A172 (cell line): ENCODE data around the gene KLHDC4. TPM values are rescaled to one million over a fixed set of nuclear protein-coding genes. Genes with fewer than 3 reads are reported as not detected.
"Not testable (repeated sequence)": the region's sequence is repeated elsewhere in the genome, so short reads cannot be mapped to it uniquely, and the experiment has no call there.

Experiments used
- DNase-seq: peaks from one replicate; pipeline ENCODE4 v3.0.0-alpha.2; 2015; ENCODE audit warnings: low spot score
- total RNA-seq: library from RNA; depleted of rRNA; stranded (reverse); fragments of >200 nt; shearing (Covaris generic); gene quantifications from 2 replicates; pipeline ENCODE4 v1.2.3, GENCODE V29; 2014; rRNA removed

KLHDC4 gene
- total RNA-seq, result 18.4 and 33.8 TPM in 2 replicates

DNA sequence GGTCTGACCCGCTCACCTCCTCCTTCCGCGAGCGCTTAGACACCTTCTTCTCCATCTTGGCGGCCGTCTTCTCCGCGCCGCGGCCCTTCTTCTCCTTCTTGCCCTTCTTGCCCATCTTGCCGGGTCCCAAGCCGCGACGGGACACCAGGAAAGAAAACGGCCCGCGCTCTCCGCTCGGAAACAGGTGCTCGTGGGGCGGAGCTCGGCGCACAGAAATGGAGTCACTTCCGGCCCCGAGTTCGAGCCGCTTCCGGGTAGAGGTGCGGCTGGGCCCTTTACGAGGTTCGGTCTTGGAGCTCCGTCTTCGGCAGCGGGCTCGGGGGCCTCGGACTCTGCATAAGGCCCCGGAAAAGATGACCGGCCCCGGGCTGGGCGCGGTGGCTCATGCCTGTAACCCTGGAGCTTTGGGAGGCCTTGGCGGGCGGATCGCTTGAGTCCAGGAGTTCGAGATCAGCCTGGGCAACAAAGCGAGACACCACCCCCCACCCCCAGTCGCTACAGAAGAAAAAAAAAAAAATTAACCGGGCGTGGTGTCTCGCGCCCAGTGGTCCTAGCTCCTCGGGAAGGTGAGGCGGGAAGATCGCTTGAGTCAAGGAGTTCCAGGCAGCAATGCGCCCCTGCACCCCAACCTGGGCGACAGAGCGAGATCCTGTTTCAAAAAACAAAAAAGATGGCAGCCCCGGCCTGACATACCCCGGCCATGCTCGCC lies at the start of gene KLHDC4:
Gene KLHDC4 (minus strand): TSS at position 211 of the 709 bp plus-strand sequence. CDS start 96 bp downstream, at position 115.
- peak; percentile 76 for DNase-seq

DNA sequence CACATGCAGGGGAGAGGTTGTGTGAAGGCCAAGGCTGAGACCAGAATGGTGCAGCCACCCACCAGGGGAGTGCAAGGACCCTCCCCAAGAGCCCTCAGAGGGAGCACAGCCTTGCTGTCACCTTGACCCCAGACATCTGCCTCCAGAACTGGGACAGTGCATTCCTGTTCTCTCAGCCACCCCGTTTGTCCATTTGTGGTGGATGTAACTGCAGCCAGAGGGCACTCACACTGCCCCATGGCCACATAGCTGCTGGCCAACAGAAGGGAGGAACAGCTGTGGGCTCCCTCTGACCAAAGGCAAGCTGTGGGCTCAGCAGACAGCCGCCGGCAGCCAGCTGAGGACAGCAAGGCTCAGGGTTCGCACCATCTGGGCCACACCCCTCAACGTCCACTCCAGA lies 49.8 kb upstream of the KLHDC4 start:
- no peak for DNase-seq

DNA sequence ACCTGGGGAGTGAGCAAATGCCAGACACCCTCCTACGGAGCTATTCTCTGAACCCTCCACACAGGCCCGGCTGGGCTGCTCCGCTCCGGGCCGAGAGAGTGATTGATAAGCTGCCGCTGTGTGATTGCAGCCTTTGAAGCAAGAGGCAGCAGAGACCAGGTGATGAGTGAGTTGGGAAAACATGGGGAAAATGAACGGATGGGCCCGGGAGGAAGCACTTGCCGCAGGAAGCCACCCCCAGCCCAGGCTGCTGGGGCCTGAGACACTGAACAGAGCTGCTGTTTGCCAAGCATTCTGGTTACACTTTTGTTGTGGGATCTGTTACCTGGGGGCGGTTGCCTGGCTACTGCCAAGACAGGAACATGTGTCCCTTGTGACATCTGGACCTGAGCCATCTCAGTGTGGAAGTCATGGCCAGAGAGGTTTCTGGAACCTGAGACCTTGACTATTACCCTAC lies 46.4 kb upstream of the KLHDC4 start:
- DNase-seq, result no peak

DNA sequence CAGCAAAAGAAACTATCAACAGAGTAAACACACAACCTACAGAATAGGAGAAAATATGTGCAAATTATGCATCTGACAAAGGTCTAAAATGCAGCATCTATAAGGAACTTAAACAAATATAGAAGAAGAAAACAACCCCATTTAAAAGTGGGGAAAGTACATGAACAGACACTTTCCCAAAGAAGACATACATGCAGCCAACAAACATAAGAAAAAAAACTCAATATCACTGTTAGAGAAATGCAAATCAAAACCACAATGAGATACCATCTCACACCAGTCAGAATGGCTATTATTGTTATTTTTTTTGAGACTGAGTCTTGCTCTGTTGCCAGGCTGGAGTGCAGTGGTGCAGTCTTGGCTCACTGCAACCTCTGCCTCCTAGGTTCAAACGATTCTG lies 45.7 kb upstream of the KLHDC4 start:
- DNase-seq, result not testable (repeated sequence)

DNA sequence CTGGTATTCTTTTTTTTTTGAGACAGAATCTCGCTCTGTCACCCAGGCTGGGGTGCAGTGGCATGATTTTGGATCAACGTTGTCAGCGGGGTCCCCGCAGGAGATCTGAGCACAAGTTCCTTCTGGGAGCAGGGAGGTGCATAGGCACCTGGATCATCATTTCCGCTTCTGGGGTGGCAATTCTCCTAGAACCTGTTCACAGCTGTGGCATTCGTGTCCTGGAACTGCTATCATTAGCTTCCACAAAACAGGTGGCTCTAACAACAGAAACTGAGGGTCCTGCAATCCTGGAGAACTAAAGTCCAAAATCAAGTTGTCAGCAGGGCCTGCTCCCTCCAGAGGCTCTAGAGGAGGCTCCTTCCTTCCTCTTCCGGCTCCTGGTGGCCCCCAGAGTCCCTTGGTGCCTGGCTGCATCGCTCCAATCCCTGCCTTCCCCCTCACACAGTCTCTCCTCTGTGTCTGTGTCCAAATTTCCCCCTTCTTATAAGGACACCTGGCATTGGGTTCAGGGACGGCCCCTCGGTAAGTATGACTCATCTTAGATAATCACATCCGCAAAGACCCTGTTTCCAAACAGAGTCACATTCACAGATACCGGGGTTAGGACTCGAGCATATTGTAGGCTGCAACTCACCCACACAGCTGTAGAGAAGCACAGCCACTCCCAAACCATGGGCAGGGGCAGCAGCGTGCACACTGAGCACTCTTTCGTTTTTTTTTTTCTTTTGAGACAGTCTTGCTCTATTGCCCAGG lies 43.5 kb upstream of the KLHDC4 start:
- DNase-seq, result peak; percentile 56

DNA sequence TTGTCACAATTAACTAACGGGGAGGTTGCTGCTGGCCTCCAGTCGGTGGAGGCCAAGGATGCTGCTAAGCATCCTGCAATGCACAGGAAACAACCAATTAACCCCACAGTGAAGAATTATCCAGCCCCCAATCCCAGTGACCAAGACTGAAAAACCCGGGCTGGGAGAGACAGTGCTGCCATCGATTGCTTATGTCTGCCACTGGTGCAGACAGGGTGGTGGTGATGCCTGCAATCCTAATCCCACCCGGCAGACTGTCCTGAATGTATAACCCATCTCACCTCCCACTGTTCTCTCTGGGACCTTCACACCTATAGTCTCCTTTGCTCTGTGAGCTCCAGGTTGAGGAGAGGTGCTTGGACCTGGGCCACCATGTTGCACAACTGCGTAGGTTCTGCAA lies 42.3 kb upstream of the KLHDC4 start:
- no peak for DNase-seq

DNA sequence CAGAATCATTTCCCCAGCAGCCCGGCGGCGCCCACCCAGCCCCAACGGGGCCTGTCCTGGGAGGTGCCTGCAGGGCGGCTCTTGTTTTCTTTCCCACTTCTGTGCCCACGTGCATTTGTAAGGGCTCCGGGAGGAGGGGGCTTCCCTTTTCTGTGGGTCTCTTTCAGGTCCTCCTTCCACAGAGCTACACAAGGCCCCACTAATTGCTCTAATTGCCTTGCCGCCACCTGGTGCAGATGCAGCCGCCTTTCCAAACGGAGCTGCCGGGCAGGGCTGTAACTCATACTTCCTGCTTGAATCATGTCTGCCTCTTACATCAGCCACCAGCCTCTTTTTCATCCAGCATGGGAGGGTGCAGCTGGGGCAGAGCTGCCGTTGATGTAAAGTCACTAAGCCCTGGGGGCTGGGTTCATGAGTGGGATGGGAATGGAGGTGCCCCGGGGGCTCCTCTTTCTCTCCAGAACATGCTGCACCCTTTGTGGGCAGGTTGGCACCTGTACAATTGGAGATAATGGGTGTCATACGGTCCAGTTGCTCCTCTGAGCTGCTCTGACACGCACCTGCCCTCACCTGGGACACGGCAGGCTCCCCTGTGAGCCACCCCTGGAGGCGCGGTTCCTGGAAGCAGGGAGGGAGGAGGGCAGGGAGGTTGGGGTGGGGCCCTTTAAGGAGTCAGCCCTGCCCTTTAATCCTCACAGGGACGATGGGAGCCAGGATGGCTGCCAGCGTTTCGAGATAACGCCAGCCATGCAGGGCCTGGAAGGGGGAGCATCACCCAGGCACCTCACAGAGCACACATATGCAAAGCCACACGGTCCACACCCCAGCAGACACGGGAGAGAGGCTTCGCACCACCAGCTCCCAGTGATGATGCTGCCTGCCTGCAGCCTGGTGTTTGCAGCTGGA lies 41.1 kb upstream of the KLHDC4 start:
- DNase-seq, result peak; percentile 84

DNA sequence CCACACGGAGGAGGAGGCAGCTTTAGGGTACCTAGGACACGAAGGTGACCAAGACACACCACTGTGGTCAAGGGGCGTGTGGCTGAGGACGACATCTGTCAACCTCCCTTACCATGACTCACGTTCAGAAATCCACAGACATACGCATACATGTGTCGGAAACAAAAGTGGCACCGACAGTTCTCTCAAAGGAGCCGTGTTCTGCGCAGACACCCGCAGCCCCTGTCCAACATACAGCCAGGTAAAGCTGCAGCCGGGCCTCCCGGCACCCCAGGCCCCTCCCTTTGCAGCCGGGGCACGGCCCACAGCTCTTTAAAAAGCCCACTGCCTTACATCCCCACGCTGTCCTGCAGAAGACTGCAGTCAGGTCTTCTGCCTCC lies 40.5 kb upstream of the KLHDC4 start:
- DNase-seq, result peak; percentile 28

DNA sequence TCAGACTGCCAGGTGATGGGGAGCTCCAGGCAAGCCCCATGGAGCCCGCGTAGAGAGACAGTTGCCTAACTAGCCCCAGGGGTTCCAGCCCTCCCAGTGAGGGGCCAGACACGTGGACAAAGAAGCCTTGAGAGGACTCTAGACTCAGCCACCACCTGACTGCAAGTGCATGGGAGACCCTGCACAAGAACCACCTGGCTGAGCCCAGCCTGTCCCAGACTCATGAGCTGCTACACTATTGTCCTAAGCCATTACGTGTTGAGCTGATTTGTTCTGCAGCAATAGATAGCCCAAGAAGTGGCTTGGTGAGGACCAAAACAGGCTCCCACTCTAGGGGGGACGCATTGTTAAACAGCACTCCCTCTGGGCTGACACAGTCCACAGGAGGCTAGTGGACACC lies 37.6 kb upstream of the KLHDC4 start:
- DNase-seq, result no peak

DNA sequence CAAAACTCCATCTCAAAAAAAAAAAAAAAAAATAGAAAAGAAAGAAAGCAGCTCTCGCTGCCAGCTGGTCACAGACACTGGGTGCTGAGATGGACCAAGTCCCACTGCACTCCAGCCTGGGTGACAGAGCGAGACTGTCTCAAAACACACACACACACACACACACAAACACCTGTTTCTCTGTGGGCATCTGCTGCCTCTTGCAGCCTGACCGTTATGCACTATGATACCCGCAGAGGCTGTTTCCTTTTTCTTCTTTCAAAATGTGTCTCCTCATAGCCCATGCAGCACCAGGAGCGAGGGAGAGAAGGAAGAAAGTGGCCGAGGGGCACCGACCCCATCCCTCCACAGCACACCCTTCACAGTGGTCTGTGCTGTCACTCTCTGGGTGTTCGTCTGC lies 36.9 kb upstream of the KLHDC4 start:
- no peak for DNase-seq

DNA sequence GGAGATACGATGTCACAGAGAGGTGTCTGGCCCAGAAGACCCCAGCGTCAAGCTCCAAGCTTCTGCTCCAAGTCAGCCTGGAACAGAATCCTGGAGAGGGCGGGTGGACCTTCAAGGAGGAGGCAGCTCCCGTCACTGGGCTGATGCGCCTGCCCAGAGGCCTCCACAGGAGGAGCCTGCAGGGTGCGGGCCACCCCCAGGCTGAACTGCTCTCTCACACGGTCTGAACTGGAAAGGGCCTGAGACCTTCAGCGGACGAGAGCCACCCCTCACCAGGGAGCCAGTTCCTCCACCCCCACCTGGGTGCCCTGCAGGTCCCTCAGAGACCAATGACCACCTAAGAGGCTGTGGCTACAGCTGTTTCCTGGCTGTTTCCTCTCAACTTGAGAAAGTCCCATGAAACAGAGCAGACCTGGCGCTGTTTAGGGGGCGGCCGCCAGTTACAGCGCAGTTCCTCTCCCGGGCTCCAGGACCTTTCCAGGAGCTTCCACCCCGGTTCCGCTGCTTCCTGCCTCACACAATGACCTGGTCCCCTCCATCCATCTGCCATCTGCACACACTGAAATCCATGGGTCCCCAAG lies 36.0 kb upstream of the KLHDC4 start:
- no peak for DNase-seq

DNA sequence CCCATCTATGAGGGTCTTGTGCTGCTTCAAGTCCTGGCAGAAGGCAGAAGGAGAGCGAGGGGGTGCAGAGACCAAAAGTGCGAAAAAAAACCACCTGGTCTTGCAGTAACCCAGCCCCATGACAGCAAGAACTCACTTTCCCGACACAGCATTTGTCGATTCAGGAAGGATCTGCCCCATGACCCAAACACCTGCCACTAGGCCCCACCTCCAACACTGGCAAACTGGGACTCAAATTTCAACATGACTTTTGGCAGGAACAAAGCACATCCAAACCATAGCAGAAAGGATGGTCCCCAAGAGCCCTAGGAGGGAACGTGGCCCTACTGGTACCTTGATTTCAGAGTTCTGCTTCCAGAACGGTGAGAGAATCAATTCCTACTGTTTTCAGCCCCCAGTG lies 34.7 kb upstream of the KLHDC4 start:
- DNase-seq, result no peak

DNA sequence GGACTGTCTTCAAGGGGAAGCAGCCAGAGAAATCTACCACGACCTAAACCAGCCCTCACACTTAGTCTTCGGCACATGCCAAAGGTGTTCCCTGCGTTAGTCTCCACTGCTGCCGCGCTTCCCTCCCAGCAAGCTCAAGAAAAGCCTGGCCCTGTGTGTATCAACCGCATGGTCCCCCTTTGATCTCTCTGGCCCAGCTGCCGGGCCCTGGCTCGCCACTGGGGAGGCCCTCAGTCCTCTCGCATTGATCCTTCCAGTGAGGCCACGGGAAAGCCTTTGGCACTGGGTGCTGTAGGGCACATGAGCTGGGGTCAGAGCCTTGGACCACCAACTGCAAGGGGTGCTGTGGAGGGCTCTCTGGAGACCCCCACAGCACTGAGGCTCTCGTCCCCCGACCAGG lies 29.6 kb upstream of the KLHDC4 start:
- no peak for DNase-seq

DNA sequence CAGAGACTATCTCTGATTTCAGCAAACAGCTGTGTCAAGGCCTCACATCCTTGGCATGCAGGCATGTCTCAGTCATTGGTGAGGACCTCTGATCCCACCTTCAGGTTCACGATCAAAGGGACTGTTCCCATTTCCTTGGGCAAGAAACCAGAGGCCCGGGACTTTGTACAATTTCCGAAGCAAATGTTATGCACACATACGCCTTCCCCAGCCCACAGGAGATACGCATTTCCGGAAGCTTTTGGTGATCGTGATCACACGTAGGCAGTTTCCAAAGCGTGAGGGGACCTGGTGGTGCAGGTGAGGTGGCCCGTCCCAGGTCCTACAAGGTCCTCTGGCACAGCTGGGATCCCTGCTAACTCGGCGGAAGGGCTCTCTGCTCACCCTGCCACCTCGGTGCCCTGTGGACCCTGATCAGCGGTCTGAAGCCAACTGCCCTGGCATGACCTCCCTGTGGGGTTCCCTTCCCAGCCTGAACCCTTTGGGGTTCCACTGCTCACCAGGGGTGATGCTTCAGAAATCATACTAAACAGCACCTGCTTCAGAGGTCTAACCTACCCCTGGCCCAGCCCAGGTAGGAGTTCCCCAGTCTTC lies 28.8 kb upstream of the KLHDC4 start:
- no peak for DNase-seq

DNA sequence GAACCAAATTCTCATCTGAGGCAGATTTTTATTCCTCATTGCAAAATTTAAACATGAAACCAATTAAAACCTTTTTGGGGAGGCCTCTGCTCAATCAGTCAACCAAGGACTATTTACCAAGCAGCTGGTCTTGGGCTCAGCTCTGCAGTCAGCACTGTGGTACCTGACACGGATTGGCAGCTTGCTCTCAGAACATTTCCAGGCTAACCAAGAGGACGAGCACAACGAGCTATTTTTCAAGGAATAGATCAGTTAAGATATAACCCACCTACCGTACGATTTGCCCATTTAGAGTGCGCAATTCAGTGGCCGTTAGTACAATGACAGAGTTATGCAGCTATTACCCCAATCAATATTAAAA lies 26.4 kb upstream of the KLHDC4 start:
- no peak for DNase-seq

DNA sequence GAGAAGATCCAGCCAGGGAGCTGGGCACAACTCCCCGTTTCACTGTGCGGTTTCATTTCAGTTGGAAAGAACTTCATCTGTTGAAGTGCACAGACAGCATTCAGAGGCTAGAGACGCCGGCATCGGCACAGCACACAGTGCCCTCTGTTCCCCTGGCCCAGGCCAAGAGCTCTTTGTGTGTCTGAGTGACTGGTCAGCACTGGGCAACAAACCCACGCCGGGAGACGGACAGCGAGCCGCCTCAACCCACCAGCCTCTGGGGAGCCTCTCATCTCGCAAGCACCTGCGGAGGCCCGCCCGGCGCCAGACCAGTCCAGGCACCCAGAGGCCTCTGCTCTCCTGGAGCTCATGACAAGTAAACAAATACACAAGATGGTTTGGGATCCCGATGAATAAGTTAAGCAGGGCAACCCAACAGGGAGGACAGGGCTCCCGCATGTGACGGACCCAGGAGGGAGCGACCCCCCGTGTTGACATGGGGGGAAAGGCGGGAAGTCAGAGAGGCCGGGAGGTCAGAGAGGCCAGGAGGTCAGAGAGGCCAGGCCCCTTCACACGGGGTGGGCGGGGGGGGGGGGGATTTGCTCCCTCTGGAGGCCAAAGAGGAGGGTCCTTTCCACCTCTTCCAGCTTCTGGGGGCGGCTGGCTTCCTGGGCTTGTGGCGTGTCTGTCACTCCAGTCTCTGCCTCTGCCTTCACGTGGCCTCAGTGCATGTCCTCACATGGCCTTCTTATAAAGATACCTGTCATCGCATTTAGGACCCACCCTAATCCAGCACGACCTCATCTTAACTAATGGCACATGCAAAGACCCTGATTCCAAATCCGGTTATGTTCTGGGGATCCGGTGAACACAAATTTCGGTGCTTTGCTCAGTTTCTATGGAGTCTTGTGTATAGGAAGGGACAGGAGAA lies 25.8 kb upstream of the KLHDC4 start:
- no peak for DNase-seq

DNA sequence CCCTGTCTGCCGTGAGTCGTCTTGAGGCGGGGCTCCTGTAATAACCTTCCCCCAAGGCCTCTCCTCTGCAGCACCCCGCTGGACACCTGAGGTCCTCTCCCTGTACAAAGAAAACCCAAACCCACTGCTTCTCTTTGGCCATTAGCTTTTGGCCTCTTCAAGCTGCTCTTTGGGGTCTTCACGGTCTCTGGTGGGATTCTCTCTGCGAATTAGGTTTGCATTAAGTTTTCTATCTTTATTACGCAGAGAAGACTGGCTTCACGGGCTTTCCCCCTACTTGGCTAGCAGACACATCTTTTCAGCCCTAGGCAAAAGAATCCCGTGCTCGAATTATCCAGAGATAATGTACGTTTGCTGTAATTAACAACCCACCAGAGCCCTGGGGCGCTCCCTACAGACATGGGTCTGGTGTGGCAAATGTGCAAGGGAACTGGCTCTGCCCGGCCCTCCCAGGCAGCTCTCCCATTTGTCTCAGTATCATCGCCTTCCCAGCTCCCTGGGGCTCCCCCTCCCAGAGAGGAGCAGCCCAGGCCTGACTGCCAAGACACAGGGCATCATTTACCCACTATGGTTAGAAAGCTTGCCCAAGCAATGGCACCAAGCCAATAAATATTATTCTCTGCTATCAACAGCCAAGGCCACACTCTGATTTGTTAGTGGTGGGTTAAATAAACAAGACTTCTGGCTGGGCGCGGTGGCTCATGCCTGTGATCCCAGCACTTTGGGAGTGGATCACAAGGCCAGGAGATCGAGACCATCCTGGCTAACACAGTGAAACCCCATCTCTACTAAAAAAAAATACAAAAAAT lies 24.7 kb upstream of the KLHDC4 start:
- DNase-seq, result peak; percentile 48

DNA sequence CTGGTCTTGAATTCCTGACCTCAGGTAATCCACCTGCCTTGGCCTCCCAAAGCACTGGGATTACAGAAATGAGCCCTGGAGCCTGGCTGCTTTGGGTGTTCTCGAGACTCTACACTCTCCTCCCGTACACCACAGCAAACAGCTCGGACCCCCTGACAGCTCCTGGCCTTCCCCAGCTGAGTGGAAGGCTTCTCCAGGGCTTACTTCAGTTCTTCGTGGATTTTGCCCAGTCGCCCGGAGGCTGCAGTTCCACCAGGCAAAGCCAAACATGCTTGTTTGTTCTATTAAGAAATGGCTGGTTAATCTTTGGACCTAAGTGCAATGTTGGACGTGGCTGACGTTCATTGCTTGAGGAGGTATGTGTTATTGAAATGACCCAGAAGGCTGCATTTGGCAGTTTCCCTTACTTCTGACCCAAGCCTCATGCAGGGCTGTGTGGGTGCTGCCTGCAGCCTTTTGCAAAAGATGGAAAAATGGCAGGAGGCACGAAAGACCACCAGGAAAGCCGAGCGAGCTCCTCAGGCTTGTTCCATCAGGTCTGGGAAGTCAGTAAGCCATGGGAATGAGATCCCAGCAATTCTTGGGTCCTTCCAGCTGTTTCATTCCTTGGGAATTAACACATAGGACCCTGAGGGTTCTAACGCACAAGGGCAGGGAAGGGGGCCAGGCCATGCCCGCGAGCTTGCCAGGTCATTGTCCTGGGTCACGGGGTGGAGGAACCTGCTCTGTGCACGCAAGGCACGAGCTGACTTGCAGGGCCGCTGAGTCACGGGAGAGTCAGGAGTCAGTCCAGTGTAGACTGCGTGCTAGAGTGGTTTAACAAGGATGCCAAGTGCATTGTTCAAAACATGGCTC lies 23.9 kb upstream of the KLHDC4 start:
- DNase-seq, result peak; percentile 63
